GM19099 (cell line): ENCODE results near the gene FNDC3A.

Experiments used
- POLR2A ChIP-seq: IDR thresholded peaks from 3 replicates; pipeline ENCODE4 v1.6.1; 2011; ENCODE audit warnings: low read depth; ENCODE audit not compliant: insufficient read length; ENCODE audit errors: extremely low read depth

Gene FNDC3A

DNA sequence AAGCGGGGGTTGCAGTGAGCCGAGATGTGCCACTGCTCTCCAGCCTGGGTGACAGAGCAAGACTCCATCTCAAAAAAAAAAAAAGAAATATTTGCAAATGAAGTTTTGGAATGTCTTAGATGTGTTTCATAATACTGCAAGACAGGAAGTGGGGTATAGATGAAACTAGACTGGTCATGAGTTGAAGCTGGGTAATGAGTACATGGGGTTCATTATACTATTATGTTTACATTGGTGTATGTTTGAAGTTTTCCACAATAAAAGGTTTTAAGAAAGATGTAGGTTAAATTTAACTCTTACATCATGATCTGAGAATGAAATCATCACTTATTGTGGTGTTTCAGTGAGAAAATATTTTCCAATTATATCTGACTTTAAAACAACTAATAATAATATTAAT lies 19.0 kb downstream of the FNDC3A start:
- no peak for TF ChIP-seq POLR2A

DNA sequence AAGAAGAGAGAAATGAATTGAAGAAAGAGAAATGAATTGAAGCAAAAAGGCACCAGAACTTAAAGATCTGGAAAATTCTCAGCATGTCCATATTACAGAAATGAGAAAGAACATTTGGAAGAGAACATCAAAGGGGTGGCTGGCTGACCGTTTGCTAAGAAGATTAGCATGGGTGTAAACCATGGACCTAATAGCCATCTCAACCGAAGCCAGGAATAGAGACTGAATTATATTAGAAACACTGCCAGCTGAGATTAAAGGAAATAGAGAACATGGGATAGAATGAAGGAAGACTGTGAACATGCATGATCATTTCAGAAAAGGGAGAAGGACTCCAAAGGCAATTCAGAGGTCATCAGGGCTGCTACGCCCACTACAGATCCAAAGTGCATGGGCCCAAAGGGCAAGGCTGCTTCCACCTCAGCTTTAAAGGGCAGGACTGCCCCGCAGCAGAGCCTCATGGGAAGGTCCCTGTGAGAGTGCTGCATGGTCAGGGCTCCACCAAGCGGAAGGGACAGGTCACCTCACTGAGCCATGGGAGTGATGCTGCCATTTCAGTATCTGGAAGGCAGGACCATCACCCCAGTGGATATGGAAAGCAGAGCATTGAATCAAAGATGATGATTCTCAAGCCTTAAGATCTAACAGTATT lies 23.1 kb downstream of the FNDC3A start:
- no peak for TF ChIP-seq POLR2A

DNA sequence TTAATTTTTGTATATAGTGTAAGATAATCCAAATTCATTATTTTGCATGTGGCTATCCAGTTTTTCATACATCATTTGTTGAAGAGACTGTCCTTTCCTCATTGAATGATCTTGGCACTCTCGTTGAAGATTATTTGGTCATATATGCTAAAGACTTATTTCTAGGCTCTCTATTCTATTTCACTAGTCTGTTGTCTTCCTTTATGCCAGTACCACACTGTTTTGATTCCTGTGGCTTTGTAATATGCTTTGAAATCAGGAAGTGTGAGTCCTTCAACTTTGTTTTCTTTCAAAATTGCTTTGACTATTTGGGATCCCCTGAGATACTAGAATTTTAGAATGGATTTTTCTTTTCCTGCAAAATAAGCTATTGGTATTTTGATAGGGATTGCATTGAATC lies 24.5 kb downstream of the FNDC3A start:
- no peak for TF ChIP-seq POLR2A

DNA sequence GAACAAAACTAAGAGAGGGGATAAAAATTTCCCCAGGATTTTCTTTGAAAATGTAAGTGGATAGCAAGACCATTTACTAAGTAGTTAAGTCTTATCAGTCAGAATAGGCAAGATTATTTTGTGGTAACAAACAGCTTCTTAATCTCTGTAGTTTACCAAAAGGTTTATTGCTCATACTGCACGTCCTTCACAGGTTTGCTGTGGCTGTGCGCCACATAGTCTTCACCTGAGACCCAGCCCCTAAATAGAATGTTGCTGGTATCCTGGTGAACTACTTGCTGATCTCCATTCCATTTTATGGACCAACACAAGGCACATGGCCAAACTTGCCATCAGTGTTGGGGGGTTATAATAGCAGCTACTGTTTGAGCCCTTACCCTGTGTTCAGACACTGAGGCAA lies 44.6 kb downstream of the FNDC3A start:
- TF ChIP-seq POLR2A, result no peak

DNA sequence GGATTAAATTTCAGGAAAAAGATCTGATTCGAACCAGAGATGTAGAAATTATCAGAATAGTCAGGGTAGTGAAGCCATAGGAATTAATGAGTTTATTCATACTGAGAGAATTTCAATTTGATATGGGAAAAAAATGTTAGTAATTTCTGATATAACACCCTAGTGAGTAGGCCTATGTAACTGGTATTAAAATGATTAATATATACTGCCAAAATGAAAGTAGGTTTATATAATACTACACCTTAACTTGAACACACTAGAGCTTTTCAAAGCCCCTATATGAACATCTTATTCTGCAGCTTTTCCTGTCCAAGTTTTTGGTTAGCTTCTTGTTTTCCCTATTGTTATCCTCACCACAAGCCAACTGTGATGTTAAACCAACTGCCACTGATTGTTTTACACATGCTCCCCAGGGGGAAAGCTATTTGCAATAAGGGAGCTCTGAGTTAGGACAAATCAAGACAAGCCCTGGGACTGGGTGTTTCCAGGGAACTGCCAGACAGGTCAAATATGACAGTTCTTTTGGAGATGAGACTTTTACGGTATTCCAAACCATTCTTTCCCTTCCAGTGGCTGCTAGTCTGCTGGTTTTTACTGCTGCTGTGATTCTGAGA lies 45.3 kb downstream of the FNDC3A start:
- no peak for TF ChIP-seq POLR2A

DNA sequence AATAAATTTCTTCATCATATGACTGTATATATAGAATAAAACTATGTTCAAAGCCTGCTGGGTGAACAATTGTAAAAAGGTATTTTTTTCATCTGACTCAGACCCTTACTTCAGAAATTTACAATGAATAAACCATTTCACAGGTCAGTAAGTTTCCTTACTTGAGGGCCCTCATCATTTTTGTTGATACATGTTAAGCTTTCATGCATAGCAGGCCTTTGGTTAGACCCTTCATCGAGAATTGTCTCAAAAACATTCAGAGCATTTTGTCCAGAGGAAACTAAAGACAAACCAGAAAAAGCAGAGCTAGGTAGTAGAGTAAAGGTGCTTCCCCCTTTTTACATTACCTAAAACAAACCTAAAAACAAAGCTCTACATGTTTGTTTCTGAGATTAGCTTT lies 46.2 kb downstream of the FNDC3A start:
- no peak for TF ChIP-seq POLR2A

DNA sequence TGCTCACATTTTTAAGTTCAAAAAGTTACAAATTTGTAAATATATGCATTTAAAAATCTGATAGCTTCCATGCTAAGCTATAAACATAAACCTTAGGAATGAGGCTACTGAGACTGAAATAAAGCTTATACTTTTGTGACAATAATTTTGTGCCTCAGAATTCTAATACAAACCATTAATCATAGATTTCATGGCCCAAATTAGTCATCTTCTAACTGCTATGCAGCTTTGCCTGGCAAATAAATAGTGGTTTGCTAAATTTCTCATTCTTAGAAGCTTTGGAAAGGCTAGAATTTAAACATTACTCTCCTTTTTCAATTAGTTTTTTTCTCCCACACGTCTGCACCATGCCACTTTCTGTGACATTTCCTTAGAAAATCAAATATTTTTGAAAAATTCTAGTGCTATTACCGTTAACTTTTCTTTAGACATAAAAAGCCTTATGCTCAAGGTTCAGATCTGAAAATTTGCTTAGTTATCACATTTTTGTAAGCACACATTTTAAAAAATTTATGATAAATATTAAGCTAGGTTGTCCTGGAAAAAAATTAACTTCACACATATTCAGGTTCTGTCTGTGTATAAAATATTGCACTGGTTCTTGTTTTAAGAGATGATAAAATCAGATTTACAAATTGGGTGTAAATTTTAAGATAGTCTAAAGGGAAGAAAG lies 46.9 kb downstream of the FNDC3A start:
- no peak for TF ChIP-seq POLR2A

DNA sequence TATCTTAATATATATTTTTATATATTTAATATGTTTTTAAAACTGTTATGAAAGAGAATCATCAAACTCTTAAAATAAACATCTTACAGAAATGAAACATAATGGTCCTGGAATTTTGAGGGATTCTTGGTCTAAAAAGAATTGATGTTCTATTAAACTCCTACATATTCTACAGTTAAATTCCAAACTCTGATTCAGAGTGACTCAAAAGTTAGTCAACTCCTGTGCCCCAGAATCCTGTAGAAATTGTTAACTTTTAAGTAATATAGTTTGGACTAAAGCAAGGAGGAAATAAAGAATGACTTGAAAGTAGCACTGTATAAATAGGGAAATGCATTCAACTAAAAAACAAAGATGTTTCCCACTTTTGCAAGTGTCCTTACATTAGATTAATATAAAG lies 47.7 kb downstream of the FNDC3A start:
- no peak for TF ChIP-seq POLR2A

DNA sequence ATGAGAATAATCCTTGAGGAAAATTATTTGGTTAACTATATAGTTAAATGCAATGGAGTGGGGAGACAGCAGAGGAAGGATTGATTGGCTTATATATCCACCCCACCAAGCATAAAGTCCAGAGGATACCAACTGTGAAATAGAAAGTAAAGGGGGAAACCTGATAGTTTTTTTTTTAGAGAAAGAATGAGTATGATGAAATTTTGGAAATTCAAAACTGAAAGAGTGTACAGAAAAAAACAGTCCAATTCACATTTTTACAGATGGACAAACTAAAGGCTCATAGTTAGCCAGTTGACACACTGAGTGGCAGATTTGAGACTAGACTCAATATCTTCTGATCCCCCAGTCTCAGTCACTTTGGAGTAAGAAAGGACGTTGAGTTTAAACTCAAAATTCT lies 51.1 kb downstream of the FNDC3A start:
- no peak for TF ChIP-seq POLR2A

DNA sequence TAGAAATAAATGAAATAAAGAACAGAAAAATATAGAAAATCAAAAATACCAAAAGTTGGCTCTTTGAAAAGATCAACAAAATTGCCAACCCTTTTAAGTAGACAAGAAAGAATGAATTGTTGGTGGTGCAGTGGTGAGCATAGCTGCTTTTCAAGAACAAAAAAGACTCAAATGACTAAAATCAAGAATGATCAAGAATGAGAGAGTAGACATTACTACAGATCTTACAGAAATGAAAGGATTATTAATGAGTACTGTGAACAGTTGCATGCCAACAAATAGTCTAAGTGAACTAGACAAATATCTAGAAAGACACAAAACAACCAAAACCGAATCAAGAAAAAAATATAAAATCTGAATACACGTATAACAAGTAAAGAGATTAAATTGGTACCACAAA lies 53.9 kb downstream of the FNDC3A start:
- no peak for TF ChIP-seq POLR2A

DNA sequence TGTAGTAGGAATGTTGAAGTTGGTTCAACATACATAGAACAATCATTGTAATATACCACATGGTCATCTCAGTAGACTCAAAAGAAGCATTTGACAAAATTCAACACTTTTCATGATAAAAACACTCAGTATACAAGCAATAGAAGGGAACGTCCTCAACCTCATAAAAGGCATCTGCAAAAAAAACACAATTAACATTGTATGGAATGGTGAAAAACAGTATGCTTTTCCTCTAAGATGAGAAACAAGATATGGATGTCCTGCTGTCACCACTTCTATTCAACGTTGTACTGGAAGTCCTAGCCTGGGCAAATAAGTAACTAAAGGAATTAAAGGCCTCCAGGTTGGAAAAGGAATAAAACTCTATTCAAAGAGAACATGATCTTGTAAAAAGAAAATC lies 54.5 kb downstream of the FNDC3A start:
- no peak for TF ChIP-seq POLR2A

DNA sequence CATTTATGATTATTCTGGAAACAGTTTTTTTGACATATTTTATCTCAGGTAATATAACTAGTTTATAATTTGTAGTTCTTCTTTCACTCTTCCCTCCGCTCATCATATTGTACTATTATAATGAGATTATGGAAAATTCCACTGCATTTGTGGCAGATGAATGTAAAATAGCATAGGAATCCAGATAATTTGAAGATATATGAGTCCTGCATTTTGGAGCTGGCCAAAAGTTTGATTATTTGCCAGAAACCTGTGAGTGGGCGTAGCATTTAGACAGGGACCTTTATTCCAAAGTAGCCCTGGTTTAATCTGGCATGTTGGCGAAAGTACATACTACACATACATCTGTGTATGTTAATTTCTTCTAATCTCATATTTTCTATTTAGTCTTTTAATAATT lies 65.2 kb downstream of the FNDC3A start:
- TF ChIP-seq POLR2A, result no peak

DNA sequence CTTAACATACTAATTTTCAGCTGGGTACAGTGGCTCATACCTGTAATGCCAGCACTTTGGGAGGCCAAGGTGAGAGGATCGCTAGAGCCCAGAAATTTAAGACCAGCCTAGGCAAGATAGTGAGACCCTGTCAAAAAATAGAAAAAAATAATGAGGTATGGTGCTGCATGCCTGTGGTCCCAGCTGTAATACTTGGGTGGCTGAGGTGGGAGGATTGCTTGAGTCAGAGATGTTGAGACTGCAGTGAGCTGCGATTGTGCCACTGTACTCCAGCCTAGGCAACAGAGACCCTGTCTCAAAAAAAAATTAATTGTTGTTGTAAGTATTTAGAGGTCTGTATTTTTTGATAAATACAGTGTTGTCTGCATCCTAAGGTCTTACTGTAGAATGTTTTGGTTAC lies 66.8 kb downstream of the FNDC3A start:
- TF ChIP-seq POLR2A, result no peak

DNA sequence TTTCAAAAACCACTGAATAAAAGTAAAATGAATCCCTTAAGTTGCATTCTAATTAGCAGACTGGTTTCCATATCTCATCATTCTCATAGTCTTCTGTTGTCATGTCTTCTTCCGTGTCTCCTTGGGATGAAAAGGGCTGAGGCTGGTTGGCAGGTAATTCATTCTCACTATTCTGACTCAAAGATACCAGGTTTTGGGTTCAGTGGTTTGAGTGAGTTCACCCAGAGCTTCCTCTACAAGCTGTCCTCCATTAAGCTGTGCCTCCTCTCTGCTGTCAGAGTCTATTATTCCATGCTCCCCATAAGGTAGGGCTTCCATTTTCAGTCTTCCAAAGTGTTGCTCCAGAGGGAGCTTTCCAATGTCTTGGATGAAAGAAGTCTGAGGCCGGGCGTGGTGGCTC lies 68.3 kb downstream of the FNDC3A start:
- no peak for TF ChIP-seq POLR2A

DNA sequence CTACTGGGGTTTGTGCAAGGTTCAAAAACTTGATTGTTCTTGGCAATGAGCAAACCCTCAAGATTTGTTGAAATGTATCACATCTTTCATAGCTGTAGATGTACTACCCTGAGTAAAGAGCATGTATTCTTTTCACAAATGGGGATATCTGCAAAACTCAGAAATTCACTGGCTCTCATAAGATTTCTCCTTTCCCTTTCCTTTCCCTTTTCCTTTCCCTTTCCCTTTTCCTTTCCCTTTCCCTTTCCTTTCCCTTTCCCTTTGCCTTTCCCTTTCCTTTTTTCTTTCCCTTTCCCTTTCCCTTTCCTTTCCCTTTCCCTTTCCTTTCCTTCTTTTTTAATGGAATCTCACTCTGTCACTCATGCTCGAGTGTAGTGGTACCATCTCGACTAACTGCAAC lies 69.1 kb downstream of the FNDC3A start:
- TF ChIP-seq POLR2A, result no peak

DNA sequence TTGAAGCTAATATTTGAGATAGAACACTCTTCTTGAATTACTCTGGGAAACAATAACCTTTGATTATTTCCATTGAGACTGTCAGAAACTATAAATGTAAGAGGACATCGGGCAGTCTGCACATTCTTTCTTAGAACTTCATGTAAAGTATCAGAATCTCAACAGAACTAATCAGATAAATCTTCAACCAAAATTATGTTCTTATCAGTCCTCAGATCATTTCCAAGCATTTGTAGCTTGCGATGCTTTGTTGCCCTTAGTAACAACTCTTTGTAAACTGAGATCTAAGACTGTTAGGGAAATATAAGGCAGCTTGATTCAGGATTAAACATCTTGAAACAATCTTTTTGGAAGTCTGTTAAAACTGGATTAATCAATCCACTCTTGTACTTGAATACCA lies 70.3 kb downstream of the FNDC3A start:
- no peak for TF ChIP-seq POLR2A
